H1 (cell line): ENCODE measurements around the gene SLC35F1. TPM values are rescaled to one million over a fixed set of nuclear protein-coding genes. Genes with fewer than 3 reads are reported as not detected.

Experiments used
- CTCF ChIA-PET: fragments of 300-600 bp; sonication (Branson Sonifier 250); formaldehyde crosslinking; loops from one replicate; lab custom pipeline; 2021; ENCODE audit not compliant: partially characterized antibody; lab: Charles Lee
- POLR2A ChIA-PET: fragments of 300-600 bp; sonication (Branson Sonifier 250); formaldehyde crosslinking; loops from one replicate; lab custom pipeline; 2021; ENCODE audit warnings: inconsistent platforms; ENCODE audit not compliant: partially characterized antibody; lab: Charles Lee
- DNase-seq, 2 experiments: peaks; one replicate each; pipeline versions ENCODE4 v3.0.0 to v3.0.0-alpha.2; 2010 to 2022; ENCODE audit warnings: low spot score in 2 of 2, low read depth in 1 of 2, mixed read lengths in 1 of 2
- FAIRE-seq: peaks from 2 replicates; lab custom pipeline; 2011; peaks lifted over from hg19 to GRCh38; lab: Jason Lieb, UNC
- H2AFZ ChIP-seq: 2 replicates; pipeline ENCODE4 v1.8.1; 2012; ENCODE audit warnings: low read length, inconsistent platforms
- H2AK5ac ChIP-seq: 2 replicates; pipeline ENCODE4 v1.6.1; 2013; ENCODE audit warnings: low read depth, low read length
- H2BK120ac ChIP-seq: replicated peaks from 2 replicates; pipeline ENCODE3; 2013; ENCODE audit warnings: low read depth, low read length, inconsistent platforms
- H2BK12ac ChIP-seq: 2 replicates; pipeline ENCODE4 v1.6.1; 2013; ENCODE audit warnings: low read depth, low read length
- H2BK15ac ChIP-seq: 2 replicates; pipeline ENCODE4 v1.6.1; 2013; ENCODE audit warnings: low read length
- H2BK20ac ChIP-seq: 2 replicates; pipeline ENCODE4 v1.6.1; 2013; ENCODE audit warnings: low read length
- H2BK5ac ChIP-seq: 2 replicates; pipeline ENCODE4 v1.6.1; 2013; ENCODE audit warnings: low read depth, low read length
- H3K14ac ChIP-seq: 2 replicates; pipeline ENCODE4 v1.6.1; 2013; ENCODE audit warnings: inconsistent platforms; ENCODE audit not compliant: insufficient read length
- H3K18ac ChIP-seq: 2 replicates; pipeline ENCODE4 v1.6.1; 2013; ENCODE audit warnings: low read length; ENCODE audit errors: extremely low read depth
- H3K23ac ChIP-seq: 2 replicates; pipeline ENCODE4 v1.6.1; 2013; ENCODE audit warnings: inconsistent platforms; ENCODE audit not compliant: insufficient read length
- H3K23me2 ChIP-seq: 2 replicates; pipeline ENCODE4 v1.6.1; 2013; ENCODE audit warnings: low read depth, low read length
- H3K27ac ChIP-seq: 2 replicates; pipeline ENCODE4 v1.6.1; 2011; ENCODE audit warnings: low read depth, low read length, inconsistent platforms
- H3K27me3 ChIP-seq, 4 experiments: replicated peaks in 1 of 4; 1 replicate in 1 of 4; 2 replicates in 3 of 4; pipeline versions ENCODE4 v1.6.1 to v1.8.1; 2011 to 2013; ENCODE audit warnings: low read length in 3 of 4, mild to moderate bottlenecking in 3 of 4, inconsistent platforms in 2 of 4, mixed read lengths in 2 of 4, moderate library complexity in 1 of 4; ENCODE audit not compliant: control insufficient read depth in 3 of 4, insufficient read depth in 3 of 4; ENCODE audit errors: extremely low read depth in 1 of 4
- H3K36me3 ChIP-seq, 4 experiments: 2 replicates each; pipeline versions ENCODE4 v1.6.1 to v1.8.1; 2011 to 2013; ENCODE audit warnings: mild to moderate bottlenecking in 4 of 4, low read length in 3 of 4, moderate library complexity in 2 of 4, control low read depth in 1 of 4, inconsistent platforms in 1 of 4; ENCODE audit not compliant: insufficient read depth in 4 of 4, control insufficient read depth in 2 of 4
- H3K4ac ChIP-seq: replicated peaks from 2 replicates; pipeline ENCODE3; 2013; ENCODE audit warnings: low read length, low read depth, mixed read lengths, inconsistent platforms; ENCODE audit not compliant: insufficient read length
- H3K4me1 ChIP-seq, 4 experiments: replicated peaks in 1 of 4; 1 replicate in 1 of 4; 2 replicates in 3 of 4; pipeline versions ENCODE4 v1.6.1 to v1.8.1; 2011 to 2013; ENCODE audit warnings: low read length in 3 of 4, inconsistent platforms in 2 of 4, mixed read lengths in 1 of 4; ENCODE audit not compliant: insufficient read depth in 4 of 4, control insufficient read depth in 3 of 4
- H3K4me2 ChIP-seq, 2 experiments: 2 replicates each; pipeline versions ENCODE4 v1.6.1 to v1.8.1; 2011 to 2013; ENCODE audit warnings: low read depth in 2 of 2, low read length in 2 of 2, control low read depth in 1 of 2, inconsistent platforms in 1 of 2, mild to moderate bottlenecking in 1 of 2; ENCODE audit not compliant: insufficient read depth in 1 of 2
- H3K4me3 ChIP-seq, 4 experiments: fragments of 200-600, 300-600 bp in 1 of 4; sonication (generic), shearing (Covaris generic), sonication (Bioruptor Twin) in 1 of 4; 2 replicates each; pipeline versions ENCODE4 v1.5.1 to v1.8.1; 2011 to 2016; ENCODE audit warnings: low read length in 4 of 4, low read depth in 3 of 4, control low read depth in 2 of 4, inconsistent platforms in 2 of 4, mild to moderate bottlenecking in 2 of 4, mixed read lengths in 1 of 4, moderate library complexity in 1 of 4; ENCODE audit not compliant: insufficient read depth in 2 of 4; ENCODE audit errors: extremely low read depth in 1 of 4
- H3K56ac ChIP-seq: replicated peaks from 2 replicates; pipeline ENCODE3; 2013; ENCODE audit warnings: low read depth, mild to moderate bottlenecking, mixed read lengths, low read length, inconsistent platforms; ENCODE audit not compliant: insufficient read length
- H3K79me1 ChIP-seq: 2 replicates; pipeline ENCODE4 v1.6.1; 2013; ENCODE audit warnings: low read depth, low read length, control low read depth
- H3K79me2 ChIP-seq, 2 experiments: 2 replicates each; pipeline versions ENCODE4 v1.6.1 to v1.8.1; 2012 to 2013; ENCODE audit warnings: low read length in 2 of 2, mild to moderate bottlenecking in 2 of 2, inconsistent platforms in 1 of 2; ENCODE audit not compliant: insufficient read depth in 2 of 2, control insufficient read depth in 1 of 2
- H3K9ac ChIP-seq, 4 experiments: replicated peaks in 1 of 4; 1 replicate in 1 of 4; 2 replicates in 3 of 4; pipeline versions ENCODE4 v1.6.1 to v1.8.1; 2011 to 2013; ENCODE audit warnings: low read depth in 3 of 4, low read length in 3 of 4, control low read depth in 2 of 4, mild to moderate bottlenecking in 2 of 4, moderate library complexity in 2 of 4, inconsistent platforms in 1 of 4; ENCODE audit errors: extremely low read depth in 1 of 4
- H3K9me3 ChIP-seq, 2 experiments: 2 replicates each; pipeline versions ENCODE4 v1.6.1 to v1.8.1; 2012 to 2013; ENCODE audit warnings: mild to moderate bottlenecking in 2 of 2, moderate library complexity in 2 of 2, control low read depth in 1 of 2, inconsistent platforms in 1 of 2, low read depth in 1 of 2, low read length in 1 of 2, mixed read lengths in 1 of 2; ENCODE audit not compliant: insufficient read depth in 2 of 2
- H4K20me1 ChIP-seq, 2 experiments: replicated peaks in 1 of 2; 2 replicates each; pipeline versions ENCODE3 to v1.8.1; 2011 to 2013; ENCODE audit warnings: inconsistent platforms in 2 of 2, low read length in 2 of 2, mild to moderate bottlenecking in 1 of 2; ENCODE audit not compliant: insufficient read depth in 2 of 2, control insufficient read depth in 1 of 2
- H4K5ac ChIP-seq: 2 replicates; pipeline ENCODE4 v1.6.1; 2013; ENCODE audit warnings: low read length, low read depth, mixed read lengths, inconsistent platforms; ENCODE audit not compliant: insufficient read length
- H4K8ac ChIP-seq: 2 replicates; pipeline ENCODE4 v1.8.0; 2013; ENCODE audit warnings: mild to moderate bottlenecking, moderate library complexity, low read length, inconsistent platforms; ENCODE audit not compliant: insufficient read depth; ENCODE audit errors: extremely low read depth
- H4K91ac ChIP-seq: replicated peaks from 2 replicates; pipeline ENCODE3; 2013; ENCODE audit warnings: low read length, mixed read lengths, inconsistent platforms; ENCODE audit not compliant: insufficient read length
- HDAC2 ChIP-seq, 2 experiments: fragments of 300-600 bp in 1 of 2; sonication (generic) in 1 of 2; IDR thresholded peaks; 2 replicates each; pipeline ENCODE4 v1.6.1; 2011 to 2012; ENCODE audit warnings: low read depth in 2 of 2, low read length in 2 of 2, mild to moderate bottlenecking in 2 of 2, moderate library complexity in 2 of 2, borderline replicate concordance in 1 of 2, inconsistent platforms in 1 of 2
- WGBS, 2 experiments: shearing (Covaris generic) in 1 of 2; methylation state at CpG; one replicate each; pipeline versions ENCODE4 v1.1.6 to v1.1.7; 2013 to 2015; ENCODE audit warnings: low lambda C conversion rate in 2 of 2, mixed read lengths in 2 of 2, inconsistent platforms in 1 of 2, low coverage in 1 of 2, missing lambda C conversion rate in 1 of 2; ENCODE audit not compliant: insufficient replicate concordance in 2 of 2, insufficient coverage in 1 of 2, insufficient read length in 1 of 2; ENCODE audit errors: extremely low coverage in 1 of 2, missing lambda C conversion rate in 1 of 2; 5-methylcytosine and 5-hydroxymethylcytosine counted together
- polyA plus RNA-seq, 7 experiments: library from polyadenylated mRNA; depleted of rRNA in 3 of 7; stranded (reverse) in 5 of 7; unstranded in 2 of 7; fragments of >200 nt in 5 of 7; fragments of 200-250 nt in 2 of 7; gene quantifications; 1 replicate in 5 of 7; 2 replicates in 1 of 7; 4 replicates in 1 of 7; pipeline versions ENCODE4 v1.2.1 to v1.2.3, GENCODE V29; 2011 to 2013; ENCODE audit warnings: missing spikeins in 2 of 7, mixed read lengths in 2 of 7
- total RNA-seq: library from RNA; stranded (reverse); fragmentation: NEBNext Ultra II Directional; extraction: Animal tissue kit (Norgen Biotek cat#: 25700); gene quantifications from 2 replicates; pipeline ENCODE4 v1.2.1, GENCODE V29; 2021

The SLC35F1 gene
- total and polyA plus RNA-seq, 2 of the 8 experiments (the other 6 are each of a cell fraction or from before 2014, with no cell fraction given): 7.0 to 10.0 TPM

DNA sequence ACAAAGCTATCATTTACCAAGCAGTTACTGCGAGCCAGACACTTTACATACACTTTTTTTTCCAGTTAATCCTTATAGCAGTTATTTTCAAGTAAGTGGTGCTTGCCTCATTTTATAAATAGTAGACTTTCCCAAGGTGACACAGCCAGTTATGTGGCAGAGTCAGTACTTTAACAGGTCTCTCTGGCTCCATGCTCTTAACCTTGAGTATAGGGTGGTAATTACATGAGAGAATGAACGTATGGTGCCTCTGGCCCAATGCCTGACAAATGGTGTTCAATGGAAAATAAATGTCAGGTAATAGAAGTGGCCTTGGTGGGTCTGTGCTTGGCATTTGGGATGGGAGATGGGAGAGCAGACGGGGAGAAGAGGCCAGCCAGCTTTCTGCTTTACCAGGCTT, 316.3 kb downstream of the SLC35F1 start:
- POLR2A ChIA-PET: no interaction called here

More for the DNA sequence above, 316.3 kb downstream of the SLC35F1 start:
- Histone ChIP-seq H2BK12ac (no peak overlapping the region), H3K79me2 (no peaks in the 10 kb centered on the region), H3K9ac (no peak overlapping the region), H3K4me1 (no peaks in the 10 kb centered on the region), H3K4ac (no peak overlapping the region), H2BK15ac (no peak overlapping the region), H3K36me3 (no peaks in the 10 kb centered on the region), H3K27me3 (no peaks in the 10 kb centered on the region), H3K27ac (no peak overlapping the region), H3K18ac (no peak overlapping the region), H4K5ac (no peak overlapping the region), H3K56ac (no peak overlapping the region), H2BK120ac (no peak overlapping the region), H2AFZ (no peak overlapping the region), H3K23me2 (no peaks in the 10 kb centered on the region), H3K4me3 (no peak overlapping the region), H2BK5ac (no peak overlapping the region), H3K79me1 (no peaks in the 10 kb centered on the region), H3K14ac (no peak overlapping the region), H2AK5ac (no peak overlapping the region), H3K9me3 (no peaks in the 10 kb centered on the region), H4K8ac (no peak overlapping the region), H4K91ac (no peak overlapping the region), H3K23ac (no peak overlapping the region), H2BK20ac (no peak overlapping the region), H4K20me1 (no peaks in the 10 kb centered on the region), H3K4me2 (no peak overlapping the region)
- TF ChIP-seq HDAC2 (IDR thresholded peaks at IDR 0.05; ENCODE audit: borderline replicate concordance in 1 of 2, low read depth in 2 of 2, low read length in 2 of 2): no peak
- FAIRE-seq (no peak), DNase-seq (no peak)
- CTCF ChIA-PET: interaction anchor here (1.0 to 1.6 kb wide), 2 partner anchors 10 to 14 kb away, joined by 3 to 4 read pairs; no protein-coding TSS in a partner anchor
- WGBS, 2 experiments: 91% methylated on average over 3 of the region's 3 CpGs; no CpG with 5 or more reads in 1 of the 2 experiments
